Medulla oblongata (tissue), 1 donor: ENCODE measurements around the gene SLC5A11.

ENCODE experiments used
- DNase-seq: peaks from one replicate; pipeline ENCODE4 v3.0.0-alpha.2; 2015; ENCODE audit errors: extremely low spot score

SLC5A11 gene

DNA sequence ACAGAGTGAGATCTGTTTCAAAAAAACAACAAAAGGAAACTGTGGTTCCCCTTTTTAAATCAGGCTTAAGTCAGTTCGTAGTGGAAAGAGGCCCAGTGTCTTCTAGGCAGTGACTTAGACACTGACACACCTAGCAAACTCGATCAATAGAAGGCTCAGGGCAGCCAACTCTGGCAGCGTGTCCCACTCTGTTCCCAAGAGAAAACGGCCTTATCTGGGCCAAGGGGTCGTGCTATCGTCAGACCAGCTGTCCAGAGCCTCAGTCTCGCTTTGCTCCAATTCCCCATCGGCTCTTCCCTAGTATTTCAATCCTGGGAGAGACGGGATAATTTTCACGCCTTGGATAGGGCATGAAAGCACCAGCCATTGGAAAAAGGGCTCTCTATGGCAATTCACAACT is 72.9 kb downstream of the SLC5A11 start:
- no peak for DNase-seq

GRCh38 chr16:24919536-24919935 is 73.8 kb downstream of the SLC5A11 start:
- no peak for DNase-seq

DNA sequence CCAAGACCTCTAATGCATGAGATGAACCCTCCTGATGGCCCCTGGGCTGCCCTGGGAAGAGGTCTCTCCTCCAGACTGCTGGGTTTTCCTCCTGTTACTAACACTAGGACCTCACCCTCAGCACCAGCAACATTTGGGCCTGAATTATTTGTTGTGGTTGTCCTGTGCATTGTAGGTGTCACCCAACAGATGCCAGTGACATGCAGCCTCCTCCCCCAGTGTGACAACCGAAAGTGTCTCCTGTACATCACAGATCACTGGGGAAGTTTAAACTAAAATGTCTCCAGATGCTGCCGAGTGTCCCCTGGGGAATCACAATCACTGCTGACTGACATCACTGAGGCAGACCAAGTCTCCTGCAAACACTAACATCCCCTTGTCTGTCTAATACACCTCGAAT is 74.8 kb downstream of the SLC5A11 start:
- no peak for DNase-seq

GRCh38 chr16:24921229-24921628 is 75.5 kb downstream of the SLC5A11 start:
- no peak for DNase-seq

GRCh38 chr16:24925163-24925562 is 79.4 kb downstream of the SLC5A11 start:
- DNase-seq = no peak

GRCh38 chr16:24929409-24929808 is 83.6 kb downstream of the SLC5A11 start:
- DNase-seq = no peak

DNA sequence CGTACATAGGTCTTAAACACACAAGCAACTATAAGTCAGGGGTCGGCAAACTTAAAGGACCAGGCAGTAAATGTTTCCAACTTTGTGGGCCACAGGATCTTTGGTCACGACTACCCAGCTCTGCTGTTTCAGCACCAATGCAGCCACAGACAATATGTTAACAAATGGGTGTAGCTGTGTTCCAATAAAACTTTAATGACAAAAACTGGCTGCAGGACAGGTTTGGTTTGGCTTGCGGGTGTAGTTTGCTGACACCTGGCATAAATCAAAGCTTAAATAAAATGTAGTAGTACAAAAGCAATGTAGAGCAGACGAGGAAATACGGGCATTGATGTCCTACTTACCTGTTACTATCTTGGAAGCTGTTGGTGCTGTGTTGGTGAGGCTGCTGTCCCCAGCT is 84.7 kb downstream of the SLC5A11 start:
- DNase-seq = no peak

DNA sequence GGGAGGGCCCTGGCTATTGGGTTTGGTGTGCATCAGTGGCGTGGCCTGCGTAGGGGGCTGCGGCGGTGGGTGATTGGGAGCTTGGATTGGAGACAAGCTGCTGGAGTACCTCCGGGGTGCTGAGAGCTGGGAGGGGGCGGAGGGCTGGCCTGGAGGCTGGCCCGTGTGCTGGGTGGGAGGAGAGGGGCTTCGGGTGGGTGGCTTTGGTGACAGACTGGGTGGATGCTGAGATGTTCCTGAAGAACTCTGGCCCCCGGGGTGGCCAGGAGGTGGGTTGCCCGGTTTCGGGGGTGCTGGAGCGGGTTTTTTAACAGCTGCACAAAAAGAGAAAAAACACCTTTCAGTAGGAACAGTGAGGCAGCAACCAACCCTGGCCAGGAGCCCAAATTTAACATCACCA is 85.3 kb downstream of the SLC5A11 start:
- DNase-seq = no peak

GRCh38 chr16:24935336-24935735 is 89.6 kb downstream of the SLC5A11 start:
- no peak for DNase-seq

GRCh38 chr16:24936151-24936550 is 90.4 kb downstream of the SLC5A11 start:
- no peak for DNase-seq

- no peak for DNase-seq
Observed at GRCh38 chr16:24939224-24939623, 93.5 kb downstream of the SLC5A11 start.

DNA sequence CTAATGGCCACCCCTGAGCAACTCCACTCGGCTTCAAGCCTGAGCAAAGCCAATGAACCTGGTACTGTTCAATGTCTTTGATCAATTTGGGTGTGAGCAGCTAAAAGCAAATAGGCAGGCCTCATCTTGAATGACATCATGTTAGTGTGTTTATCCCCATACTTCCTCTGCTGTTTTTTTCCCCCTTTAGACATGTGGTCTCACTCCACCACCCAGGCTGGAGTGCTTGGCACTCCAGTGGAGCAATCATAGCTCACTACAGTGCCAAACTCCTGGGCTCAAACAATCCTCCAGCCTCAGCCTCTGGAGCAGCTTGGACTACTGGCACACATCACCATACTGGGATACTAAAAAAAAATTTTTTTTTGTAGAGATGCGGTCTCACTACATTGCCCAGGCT is 94.0 kb downstream of the SLC5A11 start:
- DNase-seq = no peak

GRCh38 chr16:24943471-24943870 is 97.7 kb downstream of the SLC5A11 start:
- DNase-seq = no peak

DNA sequence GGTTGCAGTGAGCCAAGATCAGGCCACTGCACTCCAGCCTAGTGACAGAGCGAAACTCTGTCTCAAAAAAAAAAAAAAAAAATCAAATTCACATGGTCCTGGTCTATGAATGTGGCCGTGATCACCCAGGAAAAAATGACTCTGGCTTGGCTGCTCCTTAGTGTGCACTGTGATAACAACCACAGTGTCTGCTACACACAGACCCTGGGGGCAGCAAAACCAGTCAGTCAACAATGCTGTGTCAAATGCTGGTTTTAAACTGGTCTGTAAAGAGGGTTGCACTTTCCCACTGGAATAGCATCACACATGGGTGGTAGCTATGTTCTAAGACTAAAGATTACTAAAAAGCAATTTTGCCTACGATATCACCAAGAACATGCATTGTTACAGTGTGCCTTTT is 98.4 kb downstream of the SLC5A11 start:
- no peak for DNase-seq

GRCh38 chr16:24946155-24946554 is 100.4 kb downstream of the SLC5A11 start:
- DNase-seq = no peak

GRCh38 chr16:24950275-24950674 is 104.5 kb downstream of the SLC5A11 start:
- no peak for DNase-seq

DNA sequence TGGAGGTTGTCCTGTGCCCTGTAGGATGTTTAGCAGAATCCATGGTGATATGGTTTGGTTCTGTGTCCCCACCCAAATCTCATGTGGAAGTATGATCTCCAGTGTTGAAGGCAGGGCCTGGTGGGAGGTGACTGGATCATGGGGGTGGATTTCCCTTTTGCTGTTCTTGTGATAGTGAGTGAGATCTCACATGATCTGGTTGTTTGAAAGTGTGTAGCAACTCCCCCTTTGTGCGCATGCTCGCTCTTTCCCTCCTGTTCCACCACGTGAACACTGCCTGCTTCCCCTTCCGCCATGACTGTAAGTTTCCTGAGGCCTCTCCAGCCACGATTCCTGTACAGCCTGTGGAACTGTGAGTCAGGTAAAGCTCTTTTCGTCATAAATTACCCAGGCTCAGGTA is 107.5 kb downstream of the SLC5A11 start:
- no peak for DNase-seq

- no peak for DNase-seq
Observed at GRCh38 chr16:24953721-24954120, 108.0 kb downstream of the SLC5A11 start.

GRCh38 chr16:24954137-24954536 is 108.4 kb downstream of the SLC5A11 start:
- no peak for DNase-seq

GRCh38 chr16:24955975-24956731 is 110.4 kb downstream of the SLC5A11 start:
- no peak for DNase-seq

- DNase-seq = no peak
Observed at GRCh38 chr16:24957887-24958286, 112.1 kb downstream of the SLC5A11 start.
